ENCODE measurements around the gene MEI4.

Gene MEI4

DNA sequence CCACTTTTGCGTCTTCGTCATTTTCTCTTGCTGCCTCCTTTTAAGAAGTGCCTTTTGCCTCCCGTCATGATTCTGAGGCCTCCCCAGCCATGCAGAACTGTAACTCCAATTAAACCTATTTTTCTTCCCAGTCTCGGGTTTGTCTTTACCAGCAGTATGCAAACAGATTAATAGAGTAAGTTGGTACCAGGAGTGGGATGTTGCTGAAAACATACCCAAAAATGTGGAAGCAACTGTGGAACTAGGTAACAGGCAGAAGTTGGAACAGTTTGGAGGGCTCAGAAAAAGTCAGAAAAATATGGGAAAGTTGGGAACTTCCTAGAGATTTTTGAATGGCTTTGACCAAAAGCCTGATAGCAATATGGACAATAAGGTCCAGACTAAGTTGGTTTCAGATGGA lies 309.2 kb downstream of the MEI4 start:
- no peak for DNase-seq

DNA sequence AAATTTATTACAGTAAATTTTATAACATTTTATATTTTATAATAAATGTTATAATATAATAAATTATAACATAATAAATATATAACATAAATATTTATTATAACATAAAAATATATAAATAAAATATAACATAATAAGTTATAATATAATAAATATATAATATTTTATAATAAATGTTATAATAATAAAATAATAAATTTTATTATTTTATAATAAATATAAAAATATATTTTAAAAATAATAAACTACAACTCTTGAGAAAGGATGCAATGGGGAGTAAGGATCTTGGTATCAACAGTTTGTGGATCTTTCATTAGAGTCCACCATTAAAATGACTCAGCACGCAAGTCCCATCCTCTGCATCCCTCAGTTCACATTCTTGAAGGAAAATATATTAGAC lies 312.6 kb downstream of the MEI4 start:
- DNase-seq: no peak

DNA sequence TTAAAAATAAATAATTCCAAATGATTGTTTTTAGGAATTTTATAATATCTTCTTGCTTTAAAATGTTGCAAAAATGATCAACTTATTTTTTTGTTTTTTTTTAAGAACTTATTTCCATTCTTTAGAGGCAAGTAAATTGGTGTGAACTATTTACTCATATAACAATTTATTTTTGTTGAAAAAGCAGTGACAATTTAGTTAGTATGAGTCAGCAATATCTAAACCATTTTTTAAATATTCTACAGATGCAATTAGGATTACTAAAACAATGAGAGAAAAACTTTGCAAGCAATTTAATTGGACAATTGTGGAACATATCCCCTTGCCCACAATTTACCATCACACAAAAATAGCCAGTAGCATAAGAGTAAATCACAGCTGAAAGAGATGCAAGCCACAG lies 319.5 kb downstream of the MEI4 start:
- no peak for DNase-seq

Measured in hypothalamus (tissue), 51 donors.